Right atrium auricular region (tissue), 2 donors: Measurements from ENCODE around the gene KCNV2. TPM values are rescaled to one million over a fixed set of nuclear protein-coding genes. Genes with fewer than 3 reads are reported as not detected.

Source experiments
- DNase-seq: peaks from one replicate; pipeline ENCODE4 v3.0.0-alpha.2; 2019; ENCODE audit warnings: low spot score
- H3K27ac ChIP-seq, 2 donors: fragments of 200-600 bp; sonication (generic); 1 replicate in 1 of 2; 2 replicates in 1 of 2; pipeline ENCODE4 v1.5.1; 2016 to 2019
- H3K27me3 ChIP-seq, 2 donors: fragments of 200-600 bp; sonication (generic); one replicate each; pipeline versions ENCODE4 v1.5.1 to v1.6.0; 2017 to 2019
- H3K36me3 ChIP-seq: fragments of 200-600 bp; sonication (generic); one replicate; pipeline ENCODE4 v1.5.1; 2016
- H3K4me1 ChIP-seq, 2 donors: fragments of 200-600 bp; sonication (generic); one replicate each; pipeline versions ENCODE4 v1.5.1 to v1.6.0; 2017 to 2019
- H3K4me3 ChIP-seq, 2 donors: fragments of 200-600 bp; sonication (generic); 1 replicate in 1 of 2; 2 replicates in 1 of 2; pipeline ENCODE4 v1.5.1; 2017 to 2019; ENCODE audit warnings: mild to moderate bottlenecking in 1 of 2, moderate library complexity in 1 of 2
- H3K9me3 ChIP-seq, 2 donors: fragments of 200-600 bp; sonication (generic); one replicate each; pipeline ENCODE4 v1.5.1; 2019
- CTCF ChIP-seq, 2 donors: fragments of 200-600 bp; sonication (generic); IDR thresholded peaks; one replicate each; pipeline ENCODE4 v1.5.1; 2019; ENCODE audit warnings: antibody characterized with exemption in 2 of 2
- total RNA-seq, 2 donors: library from RNA; depleted of rRNA; stranded (reverse); fragments of >200 nt; gene quantifications; one replicate each; pipeline ENCODE4 v1.1.0, GENCODE V29; 2016

The KCNV2 gene
- total RNA-seq, 2 donors from 2014 or later, result not detected

- Histone ChIP-seq H3K9me3 (no peaks in the 10 kb centered on the region), H3K27me3 (no peaks in the 10 kb centered on the region), H3K36me3 (no peaks in the 10 kb centered on the region), H3K4me3 (no peak overlapping the region), H3K4me1 (peaks cover 0 to 21% of the 10 kb centered on the region in 2 donors), H3K27ac (no peak overlapping the region)
- no peak for DNase-seq
- no peak for TF ChIP-seq CTCF (IDR thresholded peaks at IDR 0.05)
Observed at GRCh38 chr9:2730971-2731370, 13.7 kb downstream of the KCNV2 start.

GRCh38 chr9:2732492-2732891, 15.2 kb downstream of the KCNV2 start:
- TF ChIP-seq CTCF (IDR thresholded peaks at IDR 0.05), result no peak
- H3K27ac ChIP-seq, result no peak overlapping the region
- DNase-seq, result no peak

GRCh38 chr9:2740616-2741015, 23.3 kb downstream of the KCNV2 start:
- Histone ChIP-seq H3K9me3 (no peaks in the 10 kb centered on the region), H3K4me3 (no peak overlapping the region), H3K36me3 (no peaks in the 10 kb centered on the region), H3K4me1 (no peaks in the 10 kb centered on the region), H3K27ac (no peak overlapping the region), H3K27me3 (no peaks in the 10 kb centered on the region)
- no peak for TF ChIP-seq CTCF (IDR thresholded peaks at IDR 0.05)
- no peak for DNase-seq

More at GRCh38 chr9:2732492-2732891, 15.2 kb downstream of the KCNV2 start:
- H3K4me3 ChIP-seq, result no peak overlapping the region
- no peaks in the 10 kb centered on the region for H3K9me3 ChIP-seq
- peaks cover 0 to 21% of the 10 kb centered on the region in 2 donors for H3K4me1 ChIP-seq
- H3K27me3 ChIP-seq, result no peaks in the 10 kb centered on the region
- H3K36me3 ChIP-seq, result no peaks in the 10 kb centered on the region

GRCh38 chr9:2741441-2742158, 24.3 kb downstream of the KCNV2 start:
- Histone ChIP-seq H3K27me3 (no peaks in the 10 kb centered on the region), H3K9me3 (no peaks in the 10 kb centered on the region), H3K4me1 (no peaks in the 10 kb centered on the region), H3K36me3 (no peaks in the 10 kb centered on the region), H3K4me3 (no peak overlapping the region), H3K27ac (peak overlapping the region in 1 of 2 donors; percentile 8)
- TF ChIP-seq CTCF (IDR thresholded peaks at IDR 0.05), result no peak
- no peak for DNase-seq

GRCh38 chr9:2742214-2742613, 24.9 kb downstream of the KCNV2 start:
- H3K36me3 ChIP-seq, result no peaks in the 10 kb centered on the region
- DNase-seq, result no peak
- peak overlapping the region in 1 of 2 donors; percentile 8 for H3K27ac ChIP-seq
- H3K4me3 ChIP-seq, result no peak overlapping the region
- no peaks in the 10 kb centered on the region for H3K27me3 ChIP-seq
- no peaks in the 10 kb centered on the region for H3K9me3 ChIP-seq
- no peak for TF ChIP-seq CTCF (IDR thresholded peaks at IDR 0.05)
- no peaks in the 10 kb centered on the region for H3K4me1 ChIP-seq
